Measurements from ENCODE around the gene NR5A1.

NR5A1 gene

GRCh38 chr9:124535846-124536245, 28.6 kb upstream of the NR5A1 start:
- Histone ChIP-seq H3K27me3 (ENCODE audit: control insufficient read depth in 1 of 2, insufficient read depth in 2 of 2, low read length in 2 of 2) (no peaks in the 10 kb centered on the region), H3K27ac (ENCODE audit: low read depth, low read length) (no peak overlapping the region), H3K9me3 (ENCODE audit: control insufficient read depth in 1 of 2, low read length in 2 of 2) (no peaks in the 10 kb centered on the region), H3K9ac (ENCODE audit: low read depth in 1 of 2, low read length in 2 of 2) (no peak overlapping the region), H3K4me1 (ENCODE audit: control insufficient read depth in 1 of 2, insufficient read depth in 2 of 2, low read length in 2 of 2) (no peaks in the 10 kb centered on the region), H3K36me3 (ENCODE audit: control insufficient read depth in 1 of 2, insufficient read depth in 2 of 2, low read length in 2 of 2) (peaks cover 0 to 29% of the 10 kb centered on the region in 2 donors), H3K4me3 (ENCODE audit: low read depth in 1 of 2, low read length in 2 of 2) (no peak overlapping the region)

- Histone ChIP-seq H3K9me3 (ENCODE audit: control insufficient read depth in 1 of 2, low read length in 2 of 2) (no peaks in the 10 kb centered on the region), H3K4me1 (ENCODE audit: control insufficient read depth in 1 of 2, insufficient read depth in 2 of 2, low read length in 2 of 2) (no peaks in the 10 kb centered on the region), H3K9ac (ENCODE audit: low read depth in 1 of 2, low read length in 2 of 2) (no peak overlapping the region), H3K27ac (ENCODE audit: low read depth, low read length) (no peak overlapping the region), H3K36me3 (ENCODE audit: control insufficient read depth in 1 of 2, insufficient read depth in 2 of 2, low read length in 2 of 2) (peaks cover 0 to 32% of the 10 kb centered on the region in 2 donors), H3K27me3 (ENCODE audit: control insufficient read depth in 1 of 2, insufficient read depth in 2 of 2, low read length in 2 of 2) (no peaks in the 10 kb centered on the region), H3K4me3 (ENCODE audit: low read depth in 1 of 2, low read length in 2 of 2) (no peak overlapping the region)
Measured at GRCh38 chr9:124532897-124533296, 25.7 kb upstream of the NR5A1 start.

GRCh38 chr9:124531115-124531514, 23.9 kb upstream of the NR5A1 start:
- H3K9ac ChIP-seq (ENCODE audit: low read depth in 1 of 2, low read length in 2 of 2): no peak overlapping the region
- peaks cover 10 to 34% of the 10 kb centered on the region in 2 donors for H3K36me3 ChIP-seq (ENCODE audit: control insufficient read depth in 1 of 2, insufficient read depth in 2 of 2, low read length in 2 of 2)
- H3K9me3 ChIP-seq (ENCODE audit: control insufficient read depth in 1 of 2, low read length in 2 of 2): no peaks in the 10 kb centered on the region
- H3K27ac ChIP-seq (ENCODE audit: low read depth, low read length): no peak overlapping the region
- H3K27me3 ChIP-seq (ENCODE audit: control insufficient read depth in 1 of 2, insufficient read depth in 2 of 2, low read length in 2 of 2): no peaks in the 10 kb centered on the region
- H3K4me3 ChIP-seq (ENCODE audit: low read depth in 1 of 2, low read length in 2 of 2): no peak overlapping the region
- no peaks in the 10 kb centered on the region for H3K4me1 ChIP-seq (ENCODE audit: control insufficient read depth in 1 of 2, insufficient read depth in 2 of 2, low read length in 2 of 2)

GRCh38 chr9:124530246-124530645, 23.0 kb upstream of the NR5A1 start:
- Histone ChIP-seq H3K27ac (ENCODE audit: low read depth, low read length) (no peak overlapping the region), H3K9ac (ENCODE audit: low read depth in 1 of 2, low read length in 2 of 2) (no peak overlapping the region)

GRCh38 chr9:124527781-124528180, 20.6 kb upstream of the NR5A1 start:
- Histone ChIP-seq H3K9ac (ENCODE audit: low read depth in 1 of 2, low read length in 2 of 2) (no peak overlapping the region), H3K9me3 (ENCODE audit: control insufficient read depth in 1 of 2, low read length in 2 of 2) (no peaks in the 10 kb centered on the region), H3K27me3 (ENCODE audit: control insufficient read depth in 1 of 2, insufficient read depth in 2 of 2, low read length in 2 of 2) (no peaks in the 10 kb centered on the region), H3K4me1 (ENCODE audit: control insufficient read depth in 1 of 2, insufficient read depth in 2 of 2, low read length in 2 of 2) (no peaks in the 10 kb centered on the region), H3K27ac (ENCODE audit: low read depth, low read length) (no peak overlapping the region), H3K36me3 (ENCODE audit: control insufficient read depth in 1 of 2, insufficient read depth in 2 of 2, low read length in 2 of 2) (peaks cover 10 to 28% of the 10 kb centered on the region in 2 donors), H3K4me3 (ENCODE audit: low read depth in 1 of 2, low read length in 2 of 2) (no peak overlapping the region)

More at GRCh38 chr9:124530246-124530645, 23.0 kb upstream of the NR5A1 start:
- Histone ChIP-seq H3K4me1 (ENCODE audit: control insufficient read depth in 1 of 2, insufficient read depth in 2 of 2, low read length in 2 of 2) (no peaks in the 10 kb centered on the region), H3K9me3 (ENCODE audit: control insufficient read depth in 1 of 2, low read length in 2 of 2) (no peaks in the 10 kb centered on the region), H3K27me3 (ENCODE audit: control insufficient read depth in 1 of 2, insufficient read depth in 2 of 2, low read length in 2 of 2) (no peaks in the 10 kb centered on the region), H3K36me3 (ENCODE audit: control insufficient read depth in 1 of 2, insufficient read depth in 2 of 2, low read length in 2 of 2) (peaks cover 10 to 26% of the 10 kb centered on the region in 2 donors), H3K4me3 (ENCODE audit: low read depth in 1 of 2, low read length in 2 of 2) (no peak overlapping the region)

GRCh38 chr9:124526174-124526573, 19.0 kb upstream of the NR5A1 start:
- H3K27ac ChIP-seq (ENCODE audit: low read depth, low read length): no peak overlapping the region
- H3K9ac ChIP-seq (ENCODE audit: low read depth in 1 of 2, low read length in 2 of 2): no peak overlapping the region
- no peaks in the 10 kb centered on the region for H3K9me3 ChIP-seq (ENCODE audit: control insufficient read depth in 1 of 2, low read length in 2 of 2)
- no peak overlapping the region for H3K4me3 ChIP-seq (ENCODE audit: low read depth in 1 of 2, low read length in 2 of 2)
- H3K27me3 ChIP-seq (ENCODE audit: control insufficient read depth in 1 of 2, insufficient read depth in 2 of 2, low read length in 2 of 2): no peaks in the 10 kb centered on the region
- no peaks in the 10 kb centered on the region for H3K4me1 ChIP-seq (ENCODE audit: control insufficient read depth in 1 of 2, insufficient read depth in 2 of 2, low read length in 2 of 2)
- peaks cover 15 to 21% of the 10 kb centered on the region in 2 donors for H3K36me3 ChIP-seq (ENCODE audit: control insufficient read depth in 1 of 2, insufficient read depth in 2 of 2, low read length in 2 of 2)

GRCh38 chr9:124522121-124523098, 15.2 kb upstream of the NR5A1 start:
- Histone ChIP-seq H3K36me3 (ENCODE audit: control insufficient read depth in 1 of 2, insufficient read depth in 2 of 2, low read length in 2 of 2) (peaks cover 15 to 20% of the 10 kb centered on the region in 2 donors), H3K27ac (ENCODE audit: low read depth, low read length) (no peak overlapping the region), H3K9me3 (ENCODE audit: control insufficient read depth in 1 of 2, low read length in 2 of 2) (no peaks in the 10 kb centered on the region), H3K4me3 (ENCODE audit: low read depth in 1 of 2, low read length in 2 of 2) (no peak overlapping the region), H3K4me1 (ENCODE audit: control insufficient read depth in 1 of 2, insufficient read depth in 2 of 2, low read length in 2 of 2) (no peaks in the 10 kb centered on the region), H3K9ac (ENCODE audit: low read depth in 1 of 2, low read length in 2 of 2) (no peak overlapping the region), H3K27me3 (ENCODE audit: control insufficient read depth in 1 of 2, insufficient read depth in 2 of 2, low read length in 2 of 2) (no peaks in the 10 kb centered on the region)

GRCh38 chr9:124521142-124521541, 13.9 kb upstream of the NR5A1 start:
- Histone ChIP-seq H3K9ac (ENCODE audit: low read depth in 1 of 2, low read length in 2 of 2) (no peak overlapping the region), H3K27me3 (ENCODE audit: control insufficient read depth in 1 of 2, insufficient read depth in 2 of 2, low read length in 2 of 2) (no peaks in the 10 kb centered on the region), H3K4me3 (ENCODE audit: low read depth in 1 of 2, low read length in 2 of 2) (no peak overlapping the region), H3K27ac (ENCODE audit: low read depth, low read length) (no peak overlapping the region), H3K9me3 (ENCODE audit: control insufficient read depth in 1 of 2, low read length in 2 of 2) (no peaks in the 10 kb centered on the region), H3K4me1 (ENCODE audit: control insufficient read depth in 1 of 2, insufficient read depth in 2 of 2, low read length in 2 of 2) (no peaks in the 10 kb centered on the region), H3K36me3 (ENCODE audit: control insufficient read depth in 1 of 2, insufficient read depth in 2 of 2, low read length in 2 of 2) (peaks cover 6 to 13% of the 10 kb centered on the region in 2 donors)

- Histone ChIP-seq H3K9me3 (ENCODE audit: control insufficient read depth in 1 of 2, low read length in 2 of 2) (no peaks in the 10 kb centered on the region), H3K27ac (ENCODE audit: low read depth, low read length) (no peak overlapping the region), H3K36me3 (ENCODE audit: control insufficient read depth in 1 of 2, insufficient read depth in 2 of 2, low read length in 2 of 2) (peaks cover 5 to 13% of the 10 kb centered on the region in 2 donors), H3K4me3 (ENCODE audit: low read depth in 1 of 2, low read length in 2 of 2) (no peak overlapping the region), H3K9ac (ENCODE audit: low read depth in 1 of 2, low read length in 2 of 2) (no peak overlapping the region), H3K4me1 (ENCODE audit: control insufficient read depth in 1 of 2, insufficient read depth in 2 of 2, low read length in 2 of 2) (no peaks in the 10 kb centered on the region), H3K27me3 (ENCODE audit: control insufficient read depth in 1 of 2, insufficient read depth in 2 of 2, low read length in 2 of 2) (no peaks in the 10 kb centered on the region)
Measured at GRCh38 chr9:124520206-124520596, 13.0 kb upstream of the NR5A1 start.

- H3K4me1 ChIP-seq (ENCODE audit: control insufficient read depth in 1 of 2, insufficient read depth in 2 of 2, low read length in 2 of 2): no peaks in the 10 kb centered on the region
- peaks cover 5 to 6% of the 10 kb centered on the region in 2 donors for H3K36me3 ChIP-seq (ENCODE audit: control insufficient read depth in 1 of 2, insufficient read depth in 2 of 2, low read length in 2 of 2)
- no peak overlapping the region for H3K4me3 ChIP-seq (ENCODE audit: low read depth in 1 of 2, low read length in 2 of 2)
- H3K27ac ChIP-seq (ENCODE audit: low read depth, low read length): no peak overlapping the region
- H3K9me3 ChIP-seq (ENCODE audit: control insufficient read depth in 1 of 2, low read length in 2 of 2): no peaks in the 10 kb centered on the region
- no peaks in the 10 kb centered on the region for H3K27me3 ChIP-seq (ENCODE audit: control insufficient read depth in 1 of 2, insufficient read depth in 2 of 2, low read length in 2 of 2)
- no peak overlapping the region for H3K9ac ChIP-seq (ENCODE audit: low read depth in 1 of 2, low read length in 2 of 2)
Measured at GRCh38 chr9:124518116-124518515, 10.9 kb upstream of the NR5A1 start.

All from duodenal mucosa (tissue), 2 donors.